Measurements from ENCODE around the gene GRIK3.
"Not testable (repeated sequence)": the region's sequence is repeated elsewhere in the genome, so short reads cannot be mapped to it uniquely, and the experiment has no call there.

The GRIK3 gene

GRCh38 chr1:36942148-36942547 lies 92.2 kb downstream of the GRIK3 start:
- TF ChIP-seq POLR2A (IDR thresholded peaks at IDR 0.05; ENCODE audit: low read depth, low read length), result no peak
- DNase-seq (ENCODE audit: insufficient read length, low spot score) (no peak), FAIRE-seq (no peak)

GRCh38 chr1:36941316-36941978 lies 92.9 kb downstream of the GRIK3 start:
- TF ChIP-seq POLR2A (IDR thresholded peaks at IDR 0.05; ENCODE audit: low read depth, low read length), result no peak
- FAIRE-seq, result no peak
- DNase-seq (ENCODE audit: insufficient read length, low spot score), result no peak

GRCh38 chr1:36938819-36939218 lies 95.5 kb downstream of the GRIK3 start:
- FAIRE-seq (no peak), DNase-seq (ENCODE audit: insufficient read length, low spot score) (no peak)
- TF ChIP-seq POLR2A (IDR thresholded peaks at IDR 0.05; ENCODE audit: low read depth, low read length), result no peak

GRCh38 chr1:36937371-36937770 lies 96.9 kb downstream of the GRIK3 start:
- no peak for TF ChIP-seq POLR2A (IDR thresholded peaks at IDR 0.05; ENCODE audit: low read depth, low read length)
- no peak for DNase-seq (ENCODE audit: insufficient read length, low spot score)
- FAIRE-seq, result no peak

GRCh38 chr1:36934061-36934460 lies 100.3 kb downstream of the GRIK3 start:
- TF ChIP-seq POLR2A (IDR thresholded peaks at IDR 0.05; ENCODE audit: low read depth, low read length), result no peak
- DNase-seq (ENCODE audit: insufficient read length, low spot score) (no peak), FAIRE-seq (no peak)

- FAIRE-seq (no peak), DNase-seq (ENCODE audit: insufficient read length, low spot score) (no peak)
- TF ChIP-seq POLR2A (IDR thresholded peaks at IDR 0.05; ENCODE audit: low read depth, low read length), result no peak
These were observed 106.5 kb downstream of the GRIK3 start for GRCh38 chr1:36927826-36928225.

GRCh38 chr1:36925251-36925650 lies 109.1 kb downstream of the GRIK3 start:
- no peak for FAIRE-seq
- no peak for DNase-seq (ENCODE audit: insufficient read length, low spot score)
- TF ChIP-seq POLR2A (IDR thresholded peaks at IDR 0.05; ENCODE audit: low read depth, low read length), result no peak

- DNase-seq (ENCODE audit: insufficient read length, low spot score) (peak; percentile 19), FAIRE-seq (no peak)
- no peak for TF ChIP-seq POLR2A (IDR thresholded peaks at IDR 0.05; ENCODE audit: low read depth, low read length)
These were observed 110.0 kb downstream of the GRIK3 start for GRCh38 chr1:36924282-36924811.

GRCh38 chr1:36922593-36923426 lies 111.5 kb downstream of the GRIK3 start:
- DNase-seq (ENCODE audit: insufficient read length, low spot score) (no peak), FAIRE-seq (no peak)
- TF ChIP-seq POLR2A (IDR thresholded peaks at IDR 0.05; ENCODE audit: low read depth, low read length), result no peak

GRCh38 chr1:36922071-36922470 lies 112.2 kb downstream of the GRIK3 start:
- DNase-seq (ENCODE audit: insufficient read length, low spot score), result no peak
- FAIRE-seq, result no peak
- no peak for TF ChIP-seq POLR2A (IDR thresholded peaks at IDR 0.05; ENCODE audit: low read depth, low read length)

GRCh38 chr1:36920801-36921405 lies 113.4 kb downstream of the GRIK3 start:
- DNase-seq (ENCODE audit: insufficient read length, low spot score) (no peak), FAIRE-seq (no peak)
- TF ChIP-seq POLR2A (IDR thresholded peaks at IDR 0.05; ENCODE audit: low read depth, low read length), result no peak

GRCh38 chr1:36920371-36920770 lies 113.9 kb downstream of the GRIK3 start:
- no peak for TF ChIP-seq POLR2A (IDR thresholded peaks at IDR 0.05; ENCODE audit: low read depth, low read length)
- no peak for DNase-seq (ENCODE audit: insufficient read length, low spot score)
- FAIRE-seq, result no peak

GRCh38 chr1:36919491-36920145 lies 114.7 kb downstream of the GRIK3 start:
- DNase-seq (ENCODE audit: insufficient read length, low spot score), result no peak
- no peak for TF ChIP-seq POLR2A (IDR thresholded peaks at IDR 0.05; ENCODE audit: low read depth, low read length)
- FAIRE-seq, result no peak

- FAIRE-seq, result no peak
- no peak for TF ChIP-seq POLR2A (IDR thresholded peaks at IDR 0.05; ENCODE audit: low read depth, low read length)
- DNase-seq (ENCODE audit: insufficient read length, low spot score), result no peak
These were observed 115.7 kb downstream of the GRIK3 start for GRCh38 chr1:36918604-36919003.

- not testable (repeated sequence) for FAIRE-seq; DNase-seq (ENCODE audit: insufficient read length, low spot score)
These were observed 117.8 kb downstream of the GRIK3 start for GRCh38 chr1:36916542-36916941.
